Osteocyte (in vitro differentiated cells): Measurements from ENCODE around the gene LRRC71. TPM values are rescaled to one million over a fixed set of nuclear protein-coding genes. Genes with fewer than 3 reads are reported as not detected.

ENCODE experiments used
- DNase-seq: peaks from one replicate; pipeline ENCODE4 v3.0.0; 2021; ENCODE audit warnings: mixed read lengths; ENCODE audit not compliant: unreplicated experiment; ENCODE audit errors: extremely low spot score
- H3K27ac Mint-ChIP-seq: one replicate; pipeline ENCODE4 v1.8.0; 2021; ENCODE audit warnings: mild to moderate bottlenecking, mixed read lengths; ENCODE audit not compliant: unreplicated experiment
- H3K27me3 Mint-ChIP-seq: one replicate; pipeline ENCODE4 v1.8.0; 2021; ENCODE audit warnings: mixed read lengths; ENCODE audit not compliant: unreplicated experiment
- H3K36me3 Mint-ChIP-seq: one replicate; pipeline ENCODE4 v1.8.0; 2021; ENCODE audit warnings: mixed read lengths; ENCODE audit not compliant: unreplicated experiment
- H3K4me1 Mint-ChIP-seq: one replicate; pipeline ENCODE4 v1.8.0; 2021; ENCODE audit warnings: mixed read lengths; ENCODE audit not compliant: unreplicated experiment
- H3K4me3 Mint-ChIP-seq: one replicate; pipeline ENCODE4 v1.8.0; 2021; ENCODE audit warnings: mild to moderate bottlenecking, moderate library complexity, mixed read lengths; ENCODE audit not compliant: unreplicated experiment
- H3K9me3 Mint-ChIP-seq: one replicate; pipeline ENCODE4 v1.8.0; 2021; ENCODE audit warnings: mixed read lengths; ENCODE audit not compliant: unreplicated experiment
- total RNA-seq: library from RNA; stranded (reverse); gene quantifications from 2 replicates; pipeline ENCODE4 v1.2.1, GENCODE V29; 2021
- TF ChIP-seq, protein P1 (sequence below): fragments of 200-600 bp; sonication (generic); IDR thresholded peaks from 2 replicates; pipeline ENCODE4 v1.5.0; 2021; ENCODE audit warnings: antibody characterized with exemption, mild to moderate bottlenecking, moderate library complexity

Gene LRRC71
- total RNA-seq, 1 donor from 2014 or later = 0.35 TPM

- TF ChIP-seq, protein P1, sequence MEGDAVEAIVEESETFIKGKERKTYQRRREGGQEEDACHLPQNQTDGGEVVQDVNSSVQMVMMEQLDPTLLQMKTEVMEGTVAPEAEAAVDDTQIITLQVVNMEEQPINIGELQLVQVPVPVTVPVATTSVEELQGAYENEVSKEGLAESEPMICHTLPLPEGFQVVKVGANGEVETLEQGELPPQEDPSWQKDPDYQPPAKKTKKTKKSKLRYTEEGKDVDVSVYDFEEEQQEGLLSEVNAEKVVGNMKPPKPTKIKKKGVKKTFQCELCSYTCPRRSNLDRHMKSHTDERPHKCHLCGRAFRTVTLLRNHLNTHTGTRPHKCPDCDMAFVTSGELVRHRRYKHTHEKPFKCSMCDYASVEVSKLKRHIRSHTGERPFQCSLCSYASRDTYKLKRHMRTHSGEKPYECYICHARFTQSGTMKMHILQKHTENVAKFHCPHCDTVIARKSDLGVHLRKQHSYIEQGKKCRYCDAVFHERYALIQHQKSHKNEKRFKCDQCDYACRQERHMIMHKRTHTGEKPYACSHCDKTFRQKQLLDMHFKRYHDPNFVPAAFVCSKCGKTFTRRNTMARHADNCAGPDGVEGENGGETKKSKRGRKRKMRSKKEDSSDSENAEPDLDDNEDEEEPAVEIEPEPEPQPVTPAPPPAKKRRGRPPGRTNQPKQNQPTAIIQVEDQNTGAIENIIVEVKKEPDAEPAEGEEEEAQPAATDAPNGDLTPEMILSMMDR = no peak
- Mint-ChIP-seq H3K4me1 (no peaks in the 10 kb centered on the region), H3K9me3 (no peaks in the 10 kb centered on the region), H3K4me3 (no peak overlapping the region), H3K27ac (no peak overlapping the region), H3K36me3 (peaks cover 26% of the 10 kb centered on the region), H3K27me3 (no peaks in the 10 kb centered on the region)
- no peak for DNase-seq
These were observed 6.5 kb upstream of the LRRC71 start for GRCh38 chr1:156913809-156914387.

DNA sequence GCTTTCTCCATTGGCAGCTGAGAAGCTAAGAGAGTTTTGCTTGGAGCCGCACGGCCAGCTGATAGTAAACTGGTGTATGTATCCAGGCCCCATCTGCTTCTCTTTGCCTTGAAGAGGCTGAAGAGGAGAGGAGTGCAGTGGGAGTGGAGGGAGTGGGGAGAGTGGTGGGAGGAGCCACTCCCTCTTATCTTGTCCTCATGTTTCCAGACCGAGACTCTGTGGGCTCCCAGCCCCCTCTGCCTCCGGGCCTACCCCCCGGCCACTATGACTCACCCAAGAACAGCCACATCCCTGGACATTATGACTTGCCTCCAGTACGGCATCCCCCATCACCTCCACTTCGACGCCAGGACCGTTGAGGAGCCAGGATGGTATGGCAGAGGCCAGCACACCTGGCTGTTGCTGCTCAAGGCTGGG is 6.0 kb upstream of the LRRC71 start:
- peaks cover 29% of the 10 kb centered on the region for H3K36me3 Mint-ChIP-seq
- TF ChIP-seq, protein P1 = no peak
- no peak overlapping the region for H3K4me3 Mint-ChIP-seq
- DNase-seq = no peak
- H3K4me1 Mint-ChIP-seq = no peaks in the 10 kb centered on the region
- no peaks in the 10 kb centered on the region for H3K9me3 Mint-ChIP-seq
- no peaks in the 10 kb centered on the region for H3K27me3 Mint-ChIP-seq
- no peak overlapping the region for H3K27ac Mint-ChIP-seq

DNA sequence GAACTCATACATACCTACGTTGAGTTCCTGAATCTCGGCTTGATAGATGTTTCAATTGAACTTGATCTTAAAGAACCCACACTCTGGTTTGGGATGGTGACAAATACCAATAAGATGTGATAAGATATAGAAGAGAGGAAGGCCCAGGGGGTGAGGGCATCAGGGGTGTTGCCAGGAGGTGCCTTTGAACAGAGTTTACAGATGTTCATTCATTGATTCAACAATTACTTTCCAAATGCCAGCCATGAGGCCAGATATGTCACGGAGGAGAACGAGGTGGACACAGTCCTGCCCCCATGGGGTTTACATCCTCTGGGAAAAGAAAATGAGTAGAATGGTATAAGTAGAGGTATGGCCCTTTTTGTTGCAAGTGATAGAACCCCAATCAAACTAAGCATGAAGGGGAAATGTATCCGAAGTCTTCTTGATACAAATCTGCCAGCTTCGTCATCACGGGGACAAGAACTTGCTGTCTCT is 659 bp downstream of the LRRC71 start:
- no peak for DNase-seq
- H3K4me3 Mint-ChIP-seq = no peak overlapping the region
- no peaks in the 10 kb centered on the region for H3K9me3 Mint-ChIP-seq
- no peak overlapping the region for H3K27ac Mint-ChIP-seq
- peaks cover 26% of the 10 kb centered on the region for H3K4me1 Mint-ChIP-seq
- H3K27me3 Mint-ChIP-seq = peaks cover 39% of the 10 kb centered on the region
- TF ChIP-seq, protein P1 = no peak
- peaks cover 11% of the 10 kb centered on the region for H3K36me3 Mint-ChIP-seq

DNA sequence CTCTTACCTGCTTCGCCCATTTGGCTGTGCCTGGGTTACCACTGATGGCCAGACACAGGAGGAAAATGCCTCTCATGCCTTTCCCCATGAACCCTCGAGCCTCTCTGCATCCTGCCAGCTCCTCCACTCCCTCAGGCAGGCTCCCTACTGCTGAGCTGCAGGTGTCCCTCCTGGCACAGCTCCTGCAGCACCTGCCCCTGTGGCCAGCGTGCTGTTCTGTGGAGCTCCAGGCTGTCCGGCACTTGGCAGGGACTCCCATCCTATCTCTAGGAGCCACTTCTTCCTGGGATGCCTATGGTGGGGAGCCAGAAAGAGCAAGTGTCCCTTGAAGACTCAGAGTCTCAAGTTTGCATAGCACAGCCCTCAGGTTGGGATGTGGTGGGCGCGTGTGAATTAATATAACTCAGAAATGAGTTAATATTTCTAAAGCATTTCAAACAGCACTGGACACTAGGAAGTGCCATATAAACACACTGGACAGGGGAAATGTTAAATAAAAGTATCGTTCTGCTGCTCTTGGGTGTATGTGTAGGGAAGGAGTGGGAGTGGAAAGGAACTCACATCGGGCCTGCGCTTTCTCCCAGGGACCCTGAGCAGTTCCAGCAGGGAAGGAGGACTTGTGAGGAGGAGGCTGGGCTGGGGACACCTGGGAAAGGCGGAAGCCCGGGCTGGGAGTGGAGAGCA is 2.7 kb downstream of the LRRC71 start:
- peaks cover 39% of the 10 kb centered on the region for H3K4me1 Mint-ChIP-seq
- TF ChIP-seq, protein P1 = no peak
- peaks cover 11% of the 10 kb centered on the region for H3K36me3 Mint-ChIP-seq
- no peak overlapping the region for H3K27ac Mint-ChIP-seq
- DNase-seq = no peak
- peaks cover 53% of the 10 kb centered on the region for H3K27me3 Mint-ChIP-seq
- no peaks in the 10 kb centered on the region for H3K9me3 Mint-ChIP-seq
- peak overlapping the region; percentile 56 for H3K4me3 Mint-ChIP-seq

DNA sequence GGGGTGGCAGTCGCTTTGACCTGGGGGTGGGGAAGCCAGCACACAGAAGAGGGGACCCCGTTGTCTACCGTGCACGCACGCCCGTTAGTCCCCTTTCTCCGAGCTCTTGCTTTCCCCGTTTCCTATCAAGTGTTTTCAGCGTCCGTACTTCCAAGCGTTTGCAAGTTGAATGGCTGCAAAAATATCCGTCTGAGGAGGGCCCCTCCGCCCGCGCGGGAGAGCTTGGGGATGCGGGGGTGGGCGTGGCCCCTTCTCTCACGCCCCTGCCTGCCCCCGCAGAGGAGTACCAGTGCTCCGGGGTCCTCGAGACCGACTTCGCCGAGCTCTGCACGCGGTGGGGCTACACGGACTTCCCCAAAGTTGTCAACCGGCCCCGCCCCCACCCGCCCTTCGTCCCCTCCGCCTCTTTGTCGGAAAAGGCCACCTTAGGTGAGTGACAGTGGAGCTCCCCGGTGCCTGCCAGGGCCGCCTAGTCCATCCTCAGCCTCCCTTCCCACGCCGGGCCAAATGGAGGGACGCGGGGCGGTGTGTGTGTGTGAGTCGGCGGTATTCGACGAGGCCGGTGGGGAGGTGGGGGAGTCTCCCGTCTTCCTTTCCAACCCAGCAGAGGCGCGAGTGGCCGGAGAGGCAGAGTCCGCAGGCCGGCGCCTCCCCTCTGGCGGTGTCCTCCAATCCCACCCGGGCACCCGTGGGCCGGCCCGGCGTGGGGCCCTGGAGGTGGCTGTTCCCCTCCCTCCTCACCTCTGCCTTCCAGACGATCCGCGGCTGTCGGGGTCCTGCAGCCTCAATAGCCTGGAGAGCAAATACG is 3.4 kb downstream of the LRRC71 start:
- peaks cover 5% of the 10 kb centered on the region for H3K36me3 Mint-ChIP-seq
- TF ChIP-seq, protein P1 = no peak
- H3K4me1 Mint-ChIP-seq = peaks cover 41% of the 10 kb centered on the region
- no peak overlapping the region for H3K4me3 Mint-ChIP-seq
- no peak overlapping the region for H3K27ac Mint-ChIP-seq
- H3K27me3 Mint-ChIP-seq = peaks cover 56% of the 10 kb centered on the region
- H3K9me3 Mint-ChIP-seq = no peaks in the 10 kb centered on the region
- DNase-seq = no peak
